HepG2 (cell line): Measurements from ENCODE around the gene HMGN4. TPM values are rescaled to one million over a fixed set of nuclear protein-coding genes. Genes with fewer than 3 reads are reported as not detected.

Experiments
- DBP ChIP-seq: sonication (generic); formaldehyde crosslinking; IDR thresholded peaks from 2 replicates; pipeline ENCODE4 v1.4.0; 2020; ENCODE audit warnings: missing genetic modification reagents; ENCODE audit errors: not compliant biosample characterization
- FOXP4 ChIP-seq: sonication (generic); formaldehyde crosslinking; IDR thresholded peaks from 2 replicates; pipeline ENCODE4 v1.4.0; 2020; ENCODE audit warnings: missing genetic modification reagents
- HMGXB4 ChIP-seq, 2 experiments: sonication (generic) in 1 of 2; formaldehyde crosslinking in 1 of 2; IDR thresholded peaks; 2 replicates each; pipeline versions ENCODE4 v1.4.0 to v1.6.1; 2018 to 2020; ENCODE audit warnings: missing genetic modification reagents in 2 of 2, borderline replicate concordance in 1 of 2, low read depth in 1 of 2, mild to moderate bottlenecking in 1 of 2, missing biosample characterization in 1 of 2
- MLXIP ChIP-seq: sonication (generic); formaldehyde crosslinking; IDR thresholded peaks from 2 replicates; pipeline ENCODE4 v1.9.0; 2021; ENCODE audit warnings: missing genetic modification reagents, borderline replicate concordance
- RELA ChIP-seq: sonication (generic); formaldehyde crosslinking; IDR thresholded peaks from 2 replicates; pipeline ENCODE4 v1.4.0; 2020; ENCODE audit warnings: missing genetic modification reagents
- RXRA ChIP-seq: sonication (generic); formaldehyde crosslinking; IDR thresholded peaks from 2 replicates; pipeline ENCODE4 v1.5.1; 2020; ENCODE audit warnings: missing genetic modification reagents
- TMF1 ChIP-seq: sonication (generic); formaldehyde crosslinking; IDR thresholded peaks from 2 replicates; pipeline ENCODE4 v1.8.1; 2022; ENCODE audit warnings: low read depth, missing genetic modification reagents
- ZFY ChIP-seq: sonication (generic); formaldehyde crosslinking; IDR thresholded peaks from 2 replicates; pipeline ENCODE4 v1.4.0; 2020; ENCODE audit warnings: missing genetic modification reagents
- ZHX2 ChIP-seq, 2 experiments: sonication (generic) in 1 of 2; formaldehyde crosslinking in 1 of 2; IDR thresholded peaks; 2 replicates each; pipeline versions ENCODE4 v1.6.1 to v1.9.0; 2014 to 2022; ENCODE audit warnings: antibody characterized with exemption in 1 of 2, borderline replicate concordance in 1 of 2, inconsistent platforms in 1 of 2, low read depth in 1 of 2, missing genetic modification reagents in 1 of 2
- ZNF337 ChIP-seq: sonication (generic); formaldehyde crosslinking; IDR thresholded peaks from 2 replicates; pipeline ENCODE4 v1.5.1; 2020; ENCODE audit warnings: missing genetic modification reagents, low read depth, mild to moderate bottlenecking, borderline replicate concordance
- ZNF451 ChIP-seq: sonication (generic); formaldehyde crosslinking; IDR thresholded peaks from 2 replicates; pipeline ENCODE4 v1.5.0; 2020; ENCODE audit warnings: mild to moderate bottlenecking, missing genetic modification reagents
- ZNF614 ChIP-seq: IDR thresholded peaks from 2 replicates; pipeline ENCODE4 v1.6.1; 2018; ENCODE audit warnings: missing biosample characterization, missing genetic modification reagents, inconsistent platforms, borderline replicate concordance
- ZNF7 ChIP-seq: IDR thresholded peaks from 2 replicates; pipeline ENCODE4 v1.6.1; 2016; ENCODE audit warnings: missing biosample characterization, missing genetic modification reagents
- polyA plus RNA-seq, 8 experiments: library from polyadenylated mRNA; depleted of rRNA in 3 of 8; stranded (reverse) in 7 of 8; unstranded in 1 of 8; fragments of >200 nt; fragmentation: Illumina TruSeq in 4 of 8; extraction: Trizol in 4 of 8; gene quantifications; 2 replicates each; pipeline versions ENCODE4 v1.2.1 to v1.2.3, GENCODE V29; 2011 to 2016; ENCODE audit warnings: low read depth in 4 of 8, missing spikeins in 1 of 8, mixed read lengths in 1 of 8; ENCODE audit not compliant: insufficient read depth in 1 of 8
- total RNA-seq, 5 experiments: library from RNA; depleted of rRNA; stranded (reverse); fragments of >200 nt; fragmentation: Illumina TruSeq; extraction: Trizol; gene quantifications; 2 replicates each; pipeline ENCODE4 v1.2.3, GENCODE V29; 2016; ENCODE audit warnings: low read depth in 1 of 5

HMGN4 gene
- total and polyA plus RNA-seq, 2 of the 13 experiments (the other 11 are each of a cell fraction or from before 2014, with no cell fraction given): 39.9 to 52.1 TPM

- TF ChIP-seq ZHX2 (IDR thresholded peaks at IDR 0.05; ENCODE audit: low read depth) (peak; percentile 87), ZHX2 (CRISPR knock-in tag; IDR thresholded peaks at IDR 0.05; ENCODE audit: borderline replicate concordance) (0 out of 2 replicates have a peak, but pooled peaks have one; percentile 58), HMGXB4 (CRISPR knock-in tag; IDR thresholded peaks at IDR 0.05; ENCODE audit: borderline replicate concordance in 1 of 2, low read depth in 1 of 2) (peak; percentile 100), DBP (no peak), FOXP4 (CRISPR knock-in tag) (peak; percentile 58; the same call in 1 of the 2 replicates), ZFY (peak; percentile 63), RELA (CRISPR knock-in tag) (no peak), ZNF337 (CRISPR knock-in tag) (peak; percentile 72; the same call in 1 of the 2 replicates), ZNF614 (CRISPR knock-in tag) (peak; percentile 98; the same call in 1 of the 2 replicates), RXRA (CRISPR knock-in tag) (peak; percentile 77), MLXIP (CRISPR knock-in tag) (no peak), ZNF451 (no peak; the same call in 1 of the 2 replicates), ZNF7 (CRISPR knock-in tag) (no peak; the same call in 1 of the 2 replicates), TMF1 (CRISPR knock-in tag) (peak; percentile 32; the same call in 1 of the 2 replicates)
Observed at GRCh38 chr6:26537160-26537845, 863 bp upstream of the HMGN4 start (continued).
